Panc1 (cell line): Measurements from ENCODE around the gene ZBED1. TPM values are rescaled to one million over a fixed set of nuclear protein-coding genes. Genes with fewer than 3 reads are reported as not detected.
"Not testable (repeated sequence)": the region's sequence is repeated elsewhere in the genome, so short reads cannot be mapped to it uniquely, and the experiment has no call there.

Experiments
- ATAC-seq: fragments of 200-7000 bp; cut with Tn5 transposase; 2 replicates; pipeline ENCODE4 v1.9.1; 2020; ENCODE audit warnings: mild to moderate bottlenecking, moderate library complexity
- BruUV-seq: library from RNA; stranded (reverse); fragments of 400-500 nt; replicated peaks from 2 replicates; lab custom pipeline; 2021; lab: Mats Ljungman, UMichigan
- CTCF ChIA-PET: fragments of 300-600 bp; sonication (Branson Sonifier 250); formaldehyde crosslinking; loops from one replicate; lab custom pipeline; 2022; ENCODE audit warnings: antibody characterized with exemption; lab: Charles Lee
- POLR2A ChIA-PET: fragments of 300-600 bp; sonication (Branson Sonifier 250); formaldehyde crosslinking; loops from one replicate; lab custom pipeline; 2022; ENCODE audit warnings: antibody characterized with exemption; lab: Charles Lee
- DNase-seq: peaks from one replicate; pipeline ENCODE4 v3.0.0-alpha.2; 2010; ENCODE audit warnings: low read depth, low spot score
- H3K27ac ChIP-seq: 2 replicates; pipeline ENCODE4 v1.5.1; 2011; ENCODE audit warnings: mild to moderate bottlenecking, low read length, inconsistent platforms
- H3K27me3 ChIP-seq: fragments of 200-500 bp; sonication (Bioruptor generic); 2 replicates; pipeline ENCODE4 v1.6.0; 2014; ENCODE audit warnings: low read length, inconsistent platforms; ENCODE audit not compliant: control insufficient read depth, insufficient read depth
- H3K36me3 ChIP-seq: fragments of 200-500 bp; sonication (Bioruptor generic); 2 replicates; pipeline ENCODE4 v1.5.1; 2014; ENCODE audit warnings: inconsistent platforms, mild to moderate bottlenecking, low read length, moderate library complexity; ENCODE audit not compliant: control insufficient read depth, insufficient read depth
- H3K4me1 ChIP-seq: 2 replicates; pipeline ENCODE4 v1.5.1; 2011; ENCODE audit warnings: inconsistent platforms, mild to moderate bottlenecking, low read length, moderate library complexity; ENCODE audit not compliant: control insufficient read depth, insufficient read depth
- H3K4me3 ChIP-seq, 2 experiments: 2 replicates each; pipeline ENCODE4 v1.5.1; 2011 to 2012; ENCODE audit warnings: low read depth in 2 of 2, low read length in 2 of 2, mild to moderate bottlenecking in 2 of 2, inconsistent platforms in 1 of 2, moderate library complexity in 1 of 2
- H3K9me3 ChIP-seq: fragments of 200-500 bp; sonication (Bioruptor generic); 2 replicates; pipeline ENCODE4 v1.5.1; 2014; ENCODE audit warnings: low read depth, mild to moderate bottlenecking, inconsistent platforms, low read length, moderate library complexity; ENCODE audit not compliant: control insufficient read depth, insufficient read depth
- POLR2AphosphoS5 ChIP-seq: IDR thresholded peaks from 2 replicates; pipeline ENCODE4 v1.6.1; 2012; ENCODE audit warnings: mild to moderate bottlenecking, low read depth, low read length, moderate library complexity
- SIN3A ChIP-seq: IDR thresholded peaks from 2 replicates; pipeline ENCODE4 v1.6.1; 2012; ENCODE audit warnings: low read depth, mild to moderate bottlenecking, low read length, moderate library complexity, borderline replicate concordance; ENCODE audit not compliant: insufficient read depth
- TCF7L2 ChIP-seq: IDR thresholded peaks from 2 replicates; pipeline ENCODE4 v1.6.1; 2011; ENCODE audit warnings: mild to moderate bottlenecking, low read depth, low read length, inconsistent platforms
- in situ Hi-C: cut with HindIII; loops from 2 replicates; pipeline ENCODE4 v1.10.0; 2016; ENCODE audit warnings: low sequenced_read_pairs, low pct_unique_long_range_greater_than_20kb
- intact Hi-C: fragments of 100-400 bp; cut with micrococcal nuclease; formaldehyde crosslinking; loops from one replicate; pipeline ENCODE4 v1.10.0; 2022; ENCODE audit not compliant: unreplicated experiment
- total RNA-seq: library from RNA; stranded (reverse); gene quantifications from one replicate; pipeline ENCODE4 v1.2.1, GENCODE V29; 2021; ENCODE audit not compliant: unreplicated experiment
- TF ChIP-seq, protein P1 (sequence below), 2 experiments: IDR thresholded peaks; 2 replicates each; pipeline ENCODE4 v1.6.1; 2011 to 2012; ENCODE audit warnings: low read depth in 2 of 2, control low read depth in 1 of 2, low read length in 1 of 2, mild to moderate bottlenecking in 1 of 2, moderate library complexity in 1 of 2; ENCODE audit not compliant: insufficient read depth in 1 of 2
- TF ChIP-seq, protein P2 (sequence below): fragments of 450-650 bp; IDR thresholded peaks from 2 replicates; pipeline ENCODE4 v1.5.1; 2017; ENCODE audit warnings: mild to moderate bottlenecking

ZBED1 gene
- total RNA-seq, 1 experiment from 2014 or later: 23.9 TPM

DNA sequence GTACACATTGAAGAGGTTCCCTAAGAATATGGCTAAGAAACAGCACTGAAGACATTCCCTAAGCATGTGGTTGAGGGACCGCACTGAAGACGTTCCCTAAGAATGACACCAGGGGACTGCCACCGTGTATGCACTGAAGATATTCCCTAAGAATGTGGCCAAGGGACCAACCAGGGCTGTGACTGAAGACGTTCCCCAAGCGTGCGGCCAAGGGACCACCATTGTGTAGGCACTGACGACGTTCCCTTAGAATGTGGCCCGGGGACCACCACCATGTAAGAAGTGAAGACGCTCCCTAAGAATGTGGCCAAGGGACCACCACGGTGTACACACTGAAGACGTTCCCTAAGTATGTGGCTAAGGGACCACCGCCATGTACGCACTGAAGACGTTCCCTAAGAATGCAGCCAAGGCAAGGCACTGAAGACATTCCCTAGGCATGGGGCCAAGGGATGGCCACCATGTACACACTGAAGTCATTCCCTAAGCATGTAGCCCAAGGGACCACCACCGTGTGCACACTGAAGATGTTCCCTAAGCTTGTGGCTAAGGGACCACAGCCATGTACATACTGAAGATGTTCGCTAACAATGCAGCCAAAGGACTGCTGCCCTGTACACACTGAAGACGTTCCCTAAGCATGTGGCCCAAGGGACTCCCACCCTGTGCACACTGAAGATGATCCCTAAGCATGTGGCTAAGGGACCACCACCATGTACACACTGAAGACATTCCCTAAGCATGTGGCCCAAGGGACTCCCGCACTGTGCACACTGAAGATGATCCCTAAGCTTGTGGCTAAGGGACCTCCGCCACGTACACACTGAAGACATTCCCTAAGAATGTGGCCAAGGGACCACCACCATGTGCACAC lies 22.0 kb downstream of the ZBED1 start:
- POLR2A ChIA-PET: no interaction called here
- DNase-seq (no peak), ATAC-seq (no peak)
- TF ChIP-seq POLR2AphosphoS5 (no peak), SIN3A (no peak), TCF7L2 (no peak)
- TF ChIP-seq, protein P1, sequence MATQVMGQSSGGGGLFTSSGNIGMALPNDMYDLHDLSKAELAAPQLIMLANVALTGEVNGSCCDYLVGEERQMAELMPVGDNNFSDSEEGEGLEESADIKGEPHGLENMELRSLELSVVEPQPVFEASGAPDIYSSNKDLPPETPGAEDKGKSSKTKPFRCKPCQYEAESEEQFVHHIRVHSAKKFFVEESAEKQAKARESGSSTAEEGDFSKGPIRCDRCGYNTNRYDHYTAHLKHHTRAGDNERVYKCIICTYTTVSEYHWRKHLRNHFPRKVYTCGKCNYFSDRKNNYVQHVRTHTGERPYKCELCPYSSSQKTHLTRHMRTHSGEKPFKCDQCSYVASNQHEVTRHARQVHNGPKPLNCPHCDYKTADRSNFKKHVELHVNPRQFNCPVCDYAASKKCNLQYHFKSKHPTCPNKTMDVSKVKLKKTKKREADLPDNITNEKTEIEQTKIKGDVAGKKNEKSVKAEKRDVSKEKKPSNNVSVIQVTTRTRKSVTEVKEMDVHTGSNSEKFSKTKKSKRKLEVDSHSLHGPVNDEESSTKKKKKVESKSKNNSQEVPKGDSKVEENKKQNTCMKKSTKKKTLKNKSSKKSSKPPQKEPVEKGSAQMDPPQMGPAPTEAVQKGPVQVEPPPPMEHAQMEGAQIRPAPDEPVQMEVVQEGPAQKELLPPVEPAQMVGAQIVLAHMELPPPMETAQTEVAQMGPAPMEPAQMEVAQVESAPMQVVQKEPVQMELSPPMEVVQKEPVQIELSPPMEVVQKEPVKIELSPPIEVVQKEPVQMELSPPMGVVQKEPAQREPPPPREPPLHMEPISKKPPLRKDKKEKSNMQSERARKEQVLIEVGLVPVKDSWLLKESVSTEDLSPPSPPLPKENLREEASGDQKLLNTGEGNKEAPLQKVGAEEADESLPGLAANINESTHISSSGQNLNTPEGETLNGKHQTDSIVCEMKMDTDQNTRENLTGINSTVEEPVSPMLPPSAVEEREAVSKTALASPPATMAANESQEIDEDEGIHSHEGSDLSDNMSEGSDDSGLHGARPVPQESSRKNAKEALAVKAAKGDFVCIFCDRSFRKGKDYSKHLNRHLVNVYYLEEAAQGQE (IDR thresholded peaks at IDR 0.05; ENCODE audit: insufficient read depth in 1 of 2, low read depth in 2 of 2, low read length in 1 of 2): no peak
- TF ChIP-seq, protein P2, sequence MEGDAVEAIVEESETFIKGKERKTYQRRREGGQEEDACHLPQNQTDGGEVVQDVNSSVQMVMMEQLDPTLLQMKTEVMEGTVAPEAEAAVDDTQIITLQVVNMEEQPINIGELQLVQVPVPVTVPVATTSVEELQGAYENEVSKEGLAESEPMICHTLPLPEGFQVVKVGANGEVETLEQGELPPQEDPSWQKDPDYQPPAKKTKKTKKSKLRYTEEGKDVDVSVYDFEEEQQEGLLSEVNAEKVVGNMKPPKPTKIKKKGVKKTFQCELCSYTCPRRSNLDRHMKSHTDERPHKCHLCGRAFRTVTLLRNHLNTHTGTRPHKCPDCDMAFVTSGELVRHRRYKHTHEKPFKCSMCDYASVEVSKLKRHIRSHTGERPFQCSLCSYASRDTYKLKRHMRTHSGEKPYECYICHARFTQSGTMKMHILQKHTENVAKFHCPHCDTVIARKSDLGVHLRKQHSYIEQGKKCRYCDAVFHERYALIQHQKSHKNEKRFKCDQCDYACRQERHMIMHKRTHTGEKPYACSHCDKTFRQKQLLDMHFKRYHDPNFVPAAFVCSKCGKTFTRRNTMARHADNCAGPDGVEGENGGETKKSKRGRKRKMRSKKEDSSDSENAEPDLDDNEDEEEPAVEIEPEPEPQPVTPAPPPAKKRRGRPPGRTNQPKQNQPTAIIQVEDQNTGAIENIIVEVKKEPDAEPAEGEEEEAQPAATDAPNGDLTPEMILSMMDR: no peak
- H3K27ac ChIP-seq: no peak overlapping the region
- in situ Hi-C loops: no loop called here
- CTCF ChIA-PET: no interaction called here
- no peak overlapping the region for H3K4me3 ChIP-seq
- H3K4me1 ChIP-seq: no peaks in the 10 kb centered on the region
- H3K9me3 ChIP-seq: no peaks in the 10 kb centered on the region
- no TSS peak for BruUV-seq
- intact Hi-C loops: no loop called here
- no peaks in the 10 kb centered on the region for H3K36me3 ChIP-seq
- H3K27me3 ChIP-seq: no peaks in the 10 kb centered on the region

DNA sequence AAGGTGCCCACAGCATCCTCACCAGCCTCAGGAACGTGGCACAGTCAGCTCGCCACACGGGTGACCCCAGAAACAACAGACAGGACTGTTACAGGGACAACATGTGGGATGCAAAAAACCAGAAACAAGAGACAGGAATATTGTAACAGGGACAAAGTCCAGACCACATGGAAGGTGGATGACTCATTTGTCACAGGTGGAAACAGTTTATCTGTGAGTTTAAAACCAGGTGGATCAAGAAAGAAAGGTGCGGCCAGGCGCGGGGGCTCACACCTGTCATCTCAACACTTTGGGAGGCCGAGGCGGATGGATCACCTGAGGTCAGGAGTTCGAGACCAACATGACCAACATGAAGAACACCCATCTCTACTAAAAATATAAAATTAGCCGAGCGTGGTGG lies 23.5 kb downstream of the ZBED1 start:
- in situ Hi-C loops, H3K4me3 ChIP-seq, intact Hi-C loops, DNase-seq, H3K27me3 ChIP-seq, ATAC-seq, H3K4me1 ChIP-seq, CTCF ChIA-PET, H3K9me3 ChIP-seq, H3K27ac ChIP-seq, POLR2A ChIA-PET, BruUV-seq, H3K36me3 ChIP-seq: not testable (repeated sequence)
